GM12891 (cell line): Measurements from ENCODE around the gene SPATA16.

Source experiments
- PAX5 ChIP-seq: IDR thresholded peaks from 2 replicates; pipeline ENCODE4 v1.6.1; 2011; ENCODE audit warnings: low read length, moderate library complexity, mild to moderate bottlenecking; ENCODE audit not compliant: insufficient read depth, severe bottlenecking
- POLR2A ChIP-seq: IDR thresholded peaks from 2 replicates; pipeline ENCODE4 v1.6.1; 2011; ENCODE audit warnings: low read depth, low read length, control low read depth

DNA sequence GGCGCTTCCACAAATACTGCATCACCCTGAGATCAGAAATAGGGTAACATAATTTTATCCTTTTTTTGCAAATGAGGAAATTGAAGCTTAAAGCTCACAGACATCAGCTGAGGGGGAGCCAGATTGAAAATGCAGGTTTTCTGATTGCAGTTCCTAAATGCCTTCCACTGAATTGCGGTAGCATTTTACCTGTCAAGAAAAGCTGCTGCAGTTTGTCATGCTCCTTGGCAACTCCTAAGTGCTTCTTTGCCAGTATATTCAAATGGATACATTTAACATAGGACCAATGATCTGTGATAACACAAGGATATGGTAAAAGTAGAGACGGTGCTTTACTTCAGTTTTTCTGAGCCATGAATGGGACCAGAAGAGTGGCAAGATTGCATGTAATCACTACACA is 50.5 kb downstream of the SPATA16 start:
- TF ChIP-seq POLR2A: no peak
- no peak for TF ChIP-seq PAX5
